Smooth muscle cell (in vitro differentiated cells): ENCODE measurements around the gene TUBGCP2. TPM values are rescaled to one million over a fixed set of nuclear protein-coding genes. Genes with fewer than 3 reads are reported as not detected.

Experiments
- DNase-seq: peaks from one replicate; lab custom pipeline; 2025; ENCODE audit not compliant: unreplicated experiment; lab: John Stamatoyannopoulos, UW
- H2AFZ ChIP-seq: fragments of 200-600 bp; sonication (generic); 2 replicates; pipeline ENCODE4 v1.6.0; 2016; ENCODE audit warnings: antibody characterized with exemption, low read depth, mild to moderate bottlenecking
- H3F3A ChIP-seq: fragments of 200-600 bp; sonication (generic); 2 replicates; pipeline ENCODE4 v1.6.0; 2017; ENCODE audit warnings: antibody characterized with exemption, low read depth
- H3K27ac ChIP-seq: fragments of 200-600 bp; sonication (generic); 2 replicates; pipeline ENCODE4 v1.5.1; 2016; ENCODE audit warnings: low read depth, mild to moderate bottlenecking
- H3K27me3 ChIP-seq: fragments of 200-600 bp; sonication (generic); 2 replicates; pipeline ENCODE4 v1.6.1; 2016; ENCODE audit warnings: low read depth, mild to moderate bottlenecking
- H3K36me3 ChIP-seq: fragments of 200-600 bp; sonication (generic); 2 replicates; pipeline ENCODE4 v1.5.1; 2016; ENCODE audit warnings: low read depth
- H3K4me1 ChIP-seq: fragments of 200-600 bp; sonication (generic); 2 replicates; pipeline ENCODE4 v1.5.1; 2016; ENCODE audit warnings: low read depth
- H3K4me2 ChIP-seq: fragments of 200-600 bp; sonication (generic); 2 replicates; pipeline ENCODE4 v1.6.0; 2016; ENCODE audit warnings: mild to moderate bottlenecking
- H3K4me3 ChIP-seq: fragments of 200-600 bp; sonication (generic); 2 replicates; pipeline ENCODE4 v1.5.1; 2016; ENCODE audit warnings: mild to moderate bottlenecking
- H3K79me2 ChIP-seq: fragments of 200-600 bp; sonication (generic); 2 replicates; pipeline ENCODE4 v1.6.0; 2016; ENCODE audit warnings: low read depth, mild to moderate bottlenecking
- H3K9ac ChIP-seq: fragments of 200-600 bp; sonication (generic); 2 replicates; pipeline ENCODE4 v1.6.0; 2016; ENCODE audit warnings: low read depth
- H3K9me3 ChIP-seq: fragments of 200-600 bp; sonication (generic); replicated peaks from 2 replicates; pipeline ENCODE4 v1.5.1; 2016; ENCODE audit warnings: low read depth
- H4K20me1 ChIP-seq: fragments of 200-600 bp; sonication (generic); 2 replicates; pipeline ENCODE4 v1.6.0; 2016; ENCODE audit warnings: low read depth
- WGBS: methylation state at CpG from one replicate; pipeline ENCODE4 v1.1.7; 2016; ENCODE audit warnings: low lambda C conversion rate; 5-methylcytosine and 5-hydroxymethylcytosine counted together
- polyA plus RNA-seq: library from polyadenylated mRNA; unstranded; fragments of >200 nt; fragmentation: Nextera tagmentation; extraction: Ambion mirVana; gene quantifications from 2 replicates; pipeline ENCODE4 v1.2.1, GENCODE V29; 2016
- total RNA-seq: library from RNA; depleted of rRNA; stranded (reverse); fragments of >200 nt; gene quantifications from 2 replicates; pipeline ENCODE4 v1.2.3, GENCODE V29; 2014
- TF ChIP-seq, protein P1 (sequence below): fragments of 200-600 bp; sonication (generic); IDR thresholded peaks from 2 replicates; pipeline ENCODE4 v1.5.1; 2017; ENCODE audit warnings: borderline replicate concordance, mild to moderate bottlenecking, antibody characterized with exemption; ENCODE audit not compliant: insufficient read depth, poor library complexity, severe bottlenecking

The TUBGCP2 gene
- total and polyA plus RNA-seq, 2 experiments from 2014 or later, result 39.5 to 40.5 TPM

DNA sequence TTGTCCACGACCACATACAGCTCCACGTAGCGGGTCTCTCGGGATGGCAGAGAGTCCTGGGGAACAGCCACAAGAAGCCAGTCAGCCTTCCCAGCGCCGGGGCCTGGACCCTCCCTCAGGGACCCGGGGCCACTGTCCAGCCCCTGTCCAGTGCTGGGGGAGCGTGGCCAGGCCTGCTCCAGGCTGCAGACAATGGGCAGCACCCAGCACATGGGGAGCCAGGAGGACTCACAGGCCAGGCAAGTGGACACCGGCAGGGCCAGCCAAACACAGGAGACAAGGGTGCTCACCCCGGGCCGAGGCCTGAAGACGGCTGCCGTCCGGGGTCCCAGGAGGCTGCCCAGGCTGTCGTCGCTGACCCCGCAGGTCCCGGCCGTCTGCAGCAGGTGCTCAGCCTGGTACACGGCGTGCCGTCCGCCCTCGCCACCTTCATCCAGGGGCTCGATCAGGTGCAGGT lies 35.7 kb downstream of the TUBGCP2 start:
- Histone ChIP-seq H2AFZ (no peak overlapping the region), H3K27ac (no peak overlapping the region), H3K36me3 (no peaks in the 10 kb centered on the region), H3K9ac (no peak overlapping the region), H3K9me3 (no peaks in the 10 kb centered on the region), H4K20me1 (peaks cover 8% of the 10 kb centered on the region), H3K4me1 (peaks cover 12% of the 10 kb centered on the region), H3K27me3 (peaks cover 23% of the 10 kb centered on the region), H3K4me3 (no peak overlapping the region), H3F3A (no peaks in the 10 kb centered on the region), H3K79me2 (no peaks in the 10 kb centered on the region), H3K4me2 (no peak overlapping the region)
- WGBS, result 93% methylated on average over 25 of the region's 25 CpGs
- TF ChIP-seq, protein P1, sequence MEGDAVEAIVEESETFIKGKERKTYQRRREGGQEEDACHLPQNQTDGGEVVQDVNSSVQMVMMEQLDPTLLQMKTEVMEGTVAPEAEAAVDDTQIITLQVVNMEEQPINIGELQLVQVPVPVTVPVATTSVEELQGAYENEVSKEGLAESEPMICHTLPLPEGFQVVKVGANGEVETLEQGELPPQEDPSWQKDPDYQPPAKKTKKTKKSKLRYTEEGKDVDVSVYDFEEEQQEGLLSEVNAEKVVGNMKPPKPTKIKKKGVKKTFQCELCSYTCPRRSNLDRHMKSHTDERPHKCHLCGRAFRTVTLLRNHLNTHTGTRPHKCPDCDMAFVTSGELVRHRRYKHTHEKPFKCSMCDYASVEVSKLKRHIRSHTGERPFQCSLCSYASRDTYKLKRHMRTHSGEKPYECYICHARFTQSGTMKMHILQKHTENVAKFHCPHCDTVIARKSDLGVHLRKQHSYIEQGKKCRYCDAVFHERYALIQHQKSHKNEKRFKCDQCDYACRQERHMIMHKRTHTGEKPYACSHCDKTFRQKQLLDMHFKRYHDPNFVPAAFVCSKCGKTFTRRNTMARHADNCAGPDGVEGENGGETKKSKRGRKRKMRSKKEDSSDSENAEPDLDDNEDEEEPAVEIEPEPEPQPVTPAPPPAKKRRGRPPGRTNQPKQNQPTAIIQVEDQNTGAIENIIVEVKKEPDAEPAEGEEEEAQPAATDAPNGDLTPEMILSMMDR, result no peak
- no peak for DNase-seq

GRCh38 chr10:133272301-133272963 lies 36.2 kb downstream of the TUBGCP2 start:
- no peaks in the 10 kb centered on the region for H3K79me2 ChIP-seq
- no peaks in the 10 kb centered on the region for H3K9me3 ChIP-seq
- H3F3A ChIP-seq, result no peaks in the 10 kb centered on the region
- peaks cover 6% of the 10 kb centered on the region for H4K20me1 ChIP-seq
- no peak for DNase-seq
- H3K9ac ChIP-seq, result no peak overlapping the region
- 93% methylated on average over 9 of the region's 29 CpGs for WGBS
- H2AFZ ChIP-seq, result no peak overlapping the region
- no peaks in the 10 kb centered on the region for H3K36me3 ChIP-seq
- H3K27ac ChIP-seq, result no peak overlapping the region
- peaks cover 23% of the 10 kb centered on the region for H3K27me3 ChIP-seq
- H3K4me2 ChIP-seq, result no peak overlapping the region
- peaks cover 12% of the 10 kb centered on the region for H3K4me1 ChIP-seq
- TF ChIP-seq, protein P1, result no peak
- H3K4me3 ChIP-seq, result no peak overlapping the region

- no peak for DNase-seq
- TF ChIP-seq, protein P1, result no peak
- no peaks in the 10 kb centered on the region for H3K36me3 ChIP-seq
- WGBS, result 85% methylated on average over 34 of the region's 35 CpGs
- no peaks in the 10 kb centered on the region for H3K79me2 ChIP-seq
- no peaks in the 10 kb centered on the region for H4K20me1 ChIP-seq
- H3F3A ChIP-seq, result no peaks in the 10 kb centered on the region
- H3K9me3 ChIP-seq, result no peaks in the 10 kb centered on the region
- no peak overlapping the region for H2AFZ ChIP-seq
- no peak overlapping the region for H3K4me3 ChIP-seq
- peaks cover 9% of the 10 kb centered on the region for H3K4me1 ChIP-seq
- H3K27me3 ChIP-seq, result peaks cover 18% of the 10 kb centered on the region
- no peak overlapping the region for H3K9ac ChIP-seq
- H3K27ac ChIP-seq, result no peak overlapping the region
- H3K4me2 ChIP-seq, result no peak overlapping the region
These were observed 37.0 kb downstream of the TUBGCP2 start for GRCh38 chr10:133271521-133272300.
